Measurements from ENCODE around the gene RSPH9. TPM values are rescaled to one million over a fixed set of nuclear protein-coding genes. Genes with fewer than 3 reads are reported as not detected.

The RSPH9 gene
- polyA plus RNA-seq, 3 donors = 0.05 to 0.52 (median 0.13) TPM

DNA sequence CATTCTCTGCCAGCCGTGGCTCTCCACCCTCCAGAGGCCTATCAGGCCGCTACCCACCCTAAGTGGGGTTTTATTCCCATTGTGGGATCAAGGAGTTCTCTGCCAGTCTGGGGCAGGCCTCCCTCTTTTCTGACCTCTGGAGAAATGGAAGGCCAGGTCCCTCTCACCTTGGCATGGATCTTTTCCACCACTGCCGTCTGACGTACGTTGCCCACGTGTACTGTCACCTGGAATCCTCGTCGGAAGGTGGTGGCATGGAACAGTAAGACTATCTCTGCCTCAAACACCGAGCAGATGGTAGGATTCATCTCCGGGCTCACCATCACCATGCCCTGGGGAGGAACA, 23.0 kb upstream of the RSPH9 start:
- Histone ChIP-seq H3K4me2 (replicated peaks; ENCODE audit: extremely low read depth, low read length, poor library complexity, severe bottlenecking) (no peak overlapping the region), H3K9me3 (replicated peaks in 1 of 2; ENCODE audit: control insufficient read depth in 1 of 2, insufficient read depth in 1 of 2, low read length in 2 of 2) (no peaks in the 10 kb centered on the region), H3K36me3 (replicated peaks in 1 of 2; ENCODE audit: control insufficient read depth in 1 of 2, insufficient read depth in 2 of 2, low read length in 2 of 2) (peaks cover 68 to 79% of the 10 kb centered on the region in 2 donors), H4K20me1 (ENCODE audit: insufficient read depth, low read length) (peaks cover 45% of the 10 kb centered on the region), H3K27ac (ENCODE audit: low read depth in 1 of 2, low read length in 2 of 2) (no peak overlapping the region), H2AFZ (ENCODE audit: insufficient read depth, low read depth, low read length, poor library complexity, severe bottlenecking) (no peak overlapping the region), H3K4me1 (ENCODE audit: control insufficient read depth in 1 of 2, insufficient read depth in 2 of 2, low read length in 2 of 2) (peaks cover 8 to 9% of the 10 kb centered on the region in 2 donors), H3K9ac (ENCODE audit: insufficient read depth, low read length, poor library complexity, severe bottlenecking) (no peak overlapping the region), H3K79me2 (ENCODE audit: insufficient read depth, low read length) (peaks cover 23% of the 10 kb centered on the region), H3K4me3 (replicated peaks in 1 of 3; ENCODE audit: low read depth in 2 of 3, low read length in 3 of 3) (no peak overlapping the region), H3K27me3 (ENCODE audit: control insufficient read depth in 2 of 2, insufficient read depth in 2 of 2, low read length in 2 of 2) (no peaks in the 10 kb centered on the region)
- no peak overlapping the region for H3K4me3 Mint-ChIP-seq
- no peak for TF ChIP-seq CTCF (IDR thresholded peaks at IDR 0.05)
- H3K9me3 Mint-ChIP-seq = no peaks in the 10 kb centered on the region
- peaks cover 8% of the 10 kb centered on the region for H3K4me1 Mint-ChIP-seq
- 99% methylated on average over 8 of the region's 10 CpGs for WGBS (ENCODE audit: insufficient coverage)
- peaks cover 0 to 1% (median 0%) of the 10 kb centered on the region in 3 donors for H3K27me3 Mint-ChIP-seq (ENCODE audit: low read depth in 3 of 3)
- H3K36me3 Mint-ChIP-seq = peaks cover 55 to 74% of the 10 kb centered on the region in 2 donors
- no peak for DNase-seq
- H3K27ac Mint-ChIP-seq = no peak overlapping the region
- intact Hi-C loops (cut with micrococcal nuclease) = no loop called here

- Mint-ChIP-seq H3K36me3 (peaks cover 55 to 74% of the 10 kb centered on the region in 2 donors), H3K4me3 (no peak overlapping the region), H3K27ac (peak overlapping the region in 2 of 7 donors; percentile 11 to 54), H3K4me1 (peaks cover 15% of the 10 kb centered on the region), H3K27me3 (ENCODE audit: low read depth in 3 of 3) (peaks cover 0 to 1% (median 0%) of the 10 kb centered on the region in 3 donors), H3K9me3 (no peaks in the 10 kb centered on the region)
- Histone ChIP-seq H4K20me1 (ENCODE audit: insufficient read depth, low read length) (peaks cover 46% of the 10 kb centered on the region), H3K4me2 (replicated peaks; ENCODE audit: extremely low read depth, low read length, poor library complexity, severe bottlenecking) (no peak overlapping the region), H3K4me3 (replicated peaks in 1 of 3; ENCODE audit: low read depth in 2 of 3, low read length in 3 of 3) (no peak overlapping the region), H3K27me3 (ENCODE audit: control insufficient read depth in 2 of 2, insufficient read depth in 2 of 2, low read length in 2 of 2) (no peaks in the 10 kb centered on the region), H3K4me1 (ENCODE audit: control insufficient read depth in 1 of 2, insufficient read depth in 2 of 2, low read length in 2 of 2) (peaks cover 16 to 17% of the 10 kb centered on the region in 2 donors), H3K79me2 (ENCODE audit: insufficient read depth, low read length) (peaks cover 25% of the 10 kb centered on the region), H3K9me3 (replicated peaks in 1 of 2; ENCODE audit: control insufficient read depth in 1 of 2, insufficient read depth in 1 of 2, low read length in 2 of 2) (no peaks in the 10 kb centered on the region), H2AFZ (ENCODE audit: insufficient read depth, low read depth, low read length, poor library complexity, severe bottlenecking) (no peak overlapping the region), H3K9ac (ENCODE audit: insufficient read depth, low read length, poor library complexity, severe bottlenecking) (no peak overlapping the region), H3K36me3 (replicated peaks in 1 of 2; ENCODE audit: control insufficient read depth in 1 of 2, insufficient read depth in 2 of 2, low read length in 2 of 2) (peaks cover 68 to 74% of the 10 kb centered on the region in 2 donors), H3K27ac (ENCODE audit: low read depth in 1 of 2, low read length in 2 of 2) (peak overlapping the region in 1 of 2 donors; percentile 43)
- TF ChIP-seq CTCF (IDR thresholded peaks at IDR 0.05) = no peak
- DNase-seq = no peak
- intact Hi-C loops (cut with micrococcal nuclease) = no loop called here
- 97% methylated on average over 10 of the region's 10 CpGs for WGBS (ENCODE audit: insufficient coverage)
Measured at GRCh38 chr6:43622541-43622940, 22.3 kb upstream of the RSPH9 start.
